HG03558 (cell line): ENCODE results near the gene CLEC16A.

ENCODE experiments used
- ATAC-seq: cut with Tn5 transposase; IDR thresholded peaks from one replicate; pipeline ENCODE4 v1.9.1; 2021; ENCODE audit warnings: moderate number of reproducible peaks; ENCODE audit not compliant: unreplicated experiment; ENCODE audit errors: extremely low read depth

The CLEC16A gene

DNA sequence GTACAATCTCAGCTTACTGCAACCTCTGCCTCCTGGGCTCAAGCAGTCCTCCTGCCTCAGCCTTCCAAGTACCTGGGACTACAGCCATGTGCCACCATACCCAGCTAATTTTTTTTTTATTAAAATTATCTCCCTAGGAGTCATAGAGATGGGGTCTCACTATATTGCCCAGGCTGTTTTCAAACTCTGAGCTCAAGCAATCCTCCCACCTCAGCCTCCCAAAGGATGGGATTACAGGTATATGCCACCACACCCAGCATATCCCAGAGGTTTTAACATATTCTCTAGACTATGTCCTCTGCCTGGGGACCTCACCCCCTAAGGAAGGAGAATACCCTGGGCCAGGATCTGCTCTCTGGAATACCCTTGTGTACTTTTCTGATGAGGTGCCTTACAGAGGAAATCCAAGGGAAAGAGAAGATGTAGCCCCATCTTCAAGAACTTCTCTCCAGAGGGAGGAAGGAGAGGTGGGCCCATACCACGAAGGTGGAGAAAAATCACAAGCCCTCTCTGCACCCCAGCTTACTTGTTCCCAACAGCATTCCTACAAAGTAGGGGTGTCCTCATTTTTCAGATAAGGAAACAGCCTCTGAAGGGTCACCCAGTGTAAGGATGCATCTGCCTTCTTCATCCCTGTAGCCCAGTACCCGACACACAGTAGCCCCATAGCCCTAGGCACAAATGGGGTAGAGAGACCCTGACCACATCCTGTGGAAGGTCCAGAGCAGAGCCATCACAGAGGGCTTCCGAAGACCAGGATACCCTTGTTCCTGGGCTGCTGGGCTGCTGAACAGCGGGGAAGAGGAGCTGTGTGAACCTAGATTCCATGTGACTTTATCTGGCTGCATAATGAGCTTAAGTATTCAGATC is 160.0 kb downstream of the CLEC16A start:
- ATAC-seq, result no peak

DNA sequence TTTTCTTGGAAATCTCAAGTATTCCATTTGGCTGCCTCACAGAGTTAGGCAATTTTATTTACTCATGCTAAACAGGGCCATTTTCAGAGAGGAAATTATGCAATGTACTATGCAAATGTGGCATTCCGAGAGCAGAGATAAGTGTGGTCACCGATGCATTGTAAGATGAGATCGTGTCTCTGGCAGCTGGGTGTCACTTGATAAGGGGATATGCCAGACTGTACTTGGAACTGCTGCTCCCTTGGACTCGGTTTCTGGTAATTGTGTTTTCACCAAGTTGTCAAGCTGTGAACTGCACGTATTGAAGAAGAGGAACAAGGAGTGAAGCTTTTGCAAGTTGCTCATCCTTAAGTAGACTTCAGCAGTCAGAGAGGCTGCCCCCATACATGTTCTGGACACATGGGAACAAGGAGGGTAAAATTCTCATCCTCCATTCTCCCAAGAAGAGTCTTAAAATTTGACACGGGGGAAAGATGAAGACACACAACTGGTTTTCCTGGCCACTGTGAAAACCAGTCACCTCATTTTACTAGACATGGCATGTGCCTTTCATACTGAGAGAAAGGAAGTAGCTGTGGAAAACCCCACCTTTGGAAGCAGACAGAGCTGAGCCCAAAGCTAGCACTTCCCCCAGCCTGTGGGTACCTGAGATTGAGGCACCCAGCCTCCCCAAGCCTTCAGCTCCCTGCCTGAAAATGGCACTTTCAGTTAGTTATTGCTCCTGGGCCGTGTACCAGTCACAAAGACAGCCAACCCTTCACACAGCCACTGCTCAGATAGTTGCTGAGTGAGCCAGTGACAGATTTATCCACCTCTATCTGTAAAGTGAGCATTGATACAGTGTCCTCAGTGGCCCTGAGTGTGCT is 160.9 kb downstream of the CLEC16A start:
- no peak for ATAC-seq

- ATAC-seq, result no peak
Measured at GRCh38 chr16:11106726-11107125, 162.4 kb downstream of the CLEC16A start.

DNA sequence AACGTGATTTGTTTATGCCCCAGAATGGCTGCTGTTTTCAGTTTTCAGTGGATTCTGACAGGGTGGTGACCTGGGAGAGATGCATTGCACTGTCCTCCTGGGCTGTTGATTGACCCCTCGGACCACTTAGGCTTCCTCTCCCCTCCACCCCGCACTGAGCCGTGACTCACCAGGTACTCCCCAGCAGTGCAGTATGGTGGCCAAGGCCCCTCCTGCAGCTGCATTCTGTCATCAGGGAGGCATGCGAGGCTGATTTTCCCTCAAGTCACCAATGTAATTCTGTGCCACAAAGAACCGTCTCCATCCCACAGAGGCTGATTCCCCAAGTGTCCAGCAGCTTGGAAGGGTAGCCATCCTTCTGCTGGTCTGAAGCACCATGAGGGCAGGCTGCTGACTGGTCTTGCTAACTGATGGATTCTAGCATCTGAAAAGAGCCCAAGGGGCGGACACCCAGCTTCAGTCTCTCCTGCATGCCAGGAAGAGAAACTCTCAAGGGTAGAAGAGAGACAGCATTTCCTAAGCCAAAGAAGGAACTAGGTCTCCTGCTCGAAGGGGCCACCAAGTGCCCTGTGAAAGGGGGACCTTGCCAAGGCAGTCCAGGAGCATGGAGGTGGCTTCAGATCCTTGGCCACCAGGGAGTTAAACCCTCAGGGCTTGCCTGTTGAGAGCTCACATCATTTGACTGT is 163.6 kb downstream of the CLEC16A start:
- no peak for ATAC-seq

GRCh38 chr16:11108466-11108805 is 164.1 kb downstream of the CLEC16A start:
- no peak for ATAC-seq

GRCh38 chr16:11109566-11109965 is 165.2 kb downstream of the CLEC16A start:
- no peak for ATAC-seq

- ATAC-seq, result no peak
Measured at GRCh38 chr16:11111150-11111549, 166.8 kb downstream of the CLEC16A start.

GRCh38 chr16:11111856-11112634 is 167.7 kb downstream of the CLEC16A start:
- no peak for ATAC-seq

GRCh38 chr16:11112723-11113348 is 168.5 kb downstream of the CLEC16A start:
- no peak for ATAC-seq

GRCh38 chr16:11114366-11115164 is 170.2 kb downstream of the CLEC16A start:
- no peak for ATAC-seq

DNA sequence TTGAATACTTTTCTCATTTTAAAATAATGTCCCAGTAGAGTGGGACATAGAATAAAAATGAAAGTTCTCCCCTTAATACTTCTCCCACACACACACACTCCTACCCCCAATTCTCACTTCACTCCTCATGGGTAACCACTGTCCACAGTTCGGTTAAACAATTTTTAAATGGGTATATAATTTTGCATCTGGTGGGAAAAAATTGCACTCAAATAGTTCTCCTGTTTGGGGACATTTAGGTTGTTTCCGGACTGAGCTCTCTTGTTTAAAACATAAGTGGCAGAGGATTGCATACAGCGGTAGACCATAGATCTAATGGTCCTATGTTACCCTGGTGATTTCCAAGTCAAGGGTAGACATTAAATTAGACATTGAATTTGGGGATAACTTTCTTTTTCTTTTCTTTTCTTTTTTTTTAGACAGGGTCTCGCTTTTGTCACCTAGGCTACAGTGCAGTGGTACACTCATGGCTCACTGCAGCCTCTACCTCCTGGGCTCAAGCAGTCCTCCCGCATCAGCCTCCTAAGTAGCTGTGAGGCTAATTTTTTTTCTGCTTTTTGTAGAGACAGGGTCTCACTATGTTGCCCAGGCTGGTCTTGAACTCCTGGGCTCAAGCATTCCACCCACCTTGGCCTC is 173.3 kb downstream of the CLEC16A start:
- no peak for ATAC-seq

GRCh38 chr16:11118479-11118878 is 174.1 kb downstream of the CLEC16A start:
- ATAC-seq, result no peak

DNA sequence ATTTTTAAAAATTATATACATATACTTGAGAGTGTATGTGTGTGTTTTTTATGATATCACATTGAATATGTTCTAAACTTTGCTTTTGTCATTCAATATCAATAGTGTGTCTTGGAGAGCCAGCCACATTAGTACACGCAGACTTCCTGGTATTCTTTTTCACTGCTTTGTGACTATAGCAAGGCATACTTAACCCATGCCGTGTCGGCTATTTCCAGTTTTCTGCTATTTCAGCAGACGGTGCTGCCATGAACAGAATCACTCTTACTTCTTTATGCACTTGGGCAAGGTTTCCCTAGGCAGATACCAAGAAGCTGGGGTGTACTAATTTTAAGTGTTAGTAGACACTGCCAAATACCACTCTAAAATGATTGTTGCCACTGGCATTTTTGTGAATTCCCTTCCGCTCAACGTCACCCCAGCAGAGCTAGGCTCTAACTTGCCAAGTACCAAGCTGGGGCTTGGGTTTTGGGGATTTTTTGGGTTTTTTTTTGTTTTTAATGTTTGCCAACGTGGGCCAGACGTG is 176.8 kb downstream of the CLEC16A start:
- ATAC-seq, result no peak

- no peak for ATAC-seq
Measured at GRCh38 chr16:11121914-11122692, 177.7 kb downstream of the CLEC16A start.

DNA sequence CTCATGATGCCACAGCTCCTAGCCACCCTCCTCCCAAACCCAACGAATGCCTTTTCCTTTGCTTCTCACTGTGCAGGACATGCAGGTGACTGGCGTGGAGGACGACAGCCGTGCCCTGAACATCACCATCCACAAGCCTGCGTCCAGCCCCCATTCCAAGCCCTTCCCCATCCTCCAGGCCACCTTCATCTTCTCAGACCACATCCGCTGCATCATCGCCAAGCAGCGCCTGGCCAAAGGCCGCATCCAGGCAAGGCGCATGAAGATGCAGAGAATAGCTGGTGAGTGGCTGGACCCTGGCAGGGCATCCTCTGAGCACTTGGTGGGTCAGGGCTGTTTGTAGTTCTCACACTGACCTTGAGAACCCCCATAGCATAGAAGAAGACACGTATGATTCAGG is 179.3 kb downstream of the CLEC16A start:
- ATAC-seq, result no peak

DNA sequence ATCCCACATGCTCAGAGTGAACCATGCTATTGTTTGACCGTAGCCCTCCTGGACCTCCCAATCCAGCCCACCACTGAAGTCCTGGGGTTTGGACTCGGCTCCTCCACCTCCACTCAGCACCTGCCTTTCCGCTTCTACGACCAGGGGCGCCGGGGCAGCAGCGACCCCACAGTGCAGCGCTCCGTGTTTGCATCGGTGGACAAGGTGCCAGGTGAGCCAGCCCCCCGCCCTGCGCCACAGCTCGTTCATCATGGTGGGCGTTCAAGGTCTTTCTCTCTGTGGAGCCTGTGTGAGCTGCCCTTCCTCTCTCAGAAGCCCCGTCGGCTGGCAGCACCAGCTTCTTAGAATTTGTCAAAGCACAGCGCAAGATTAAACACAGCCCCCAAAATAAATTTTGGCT is 181.6 kb downstream of the CLEC16A start:
- ATAC-seq, result no peak

DNA sequence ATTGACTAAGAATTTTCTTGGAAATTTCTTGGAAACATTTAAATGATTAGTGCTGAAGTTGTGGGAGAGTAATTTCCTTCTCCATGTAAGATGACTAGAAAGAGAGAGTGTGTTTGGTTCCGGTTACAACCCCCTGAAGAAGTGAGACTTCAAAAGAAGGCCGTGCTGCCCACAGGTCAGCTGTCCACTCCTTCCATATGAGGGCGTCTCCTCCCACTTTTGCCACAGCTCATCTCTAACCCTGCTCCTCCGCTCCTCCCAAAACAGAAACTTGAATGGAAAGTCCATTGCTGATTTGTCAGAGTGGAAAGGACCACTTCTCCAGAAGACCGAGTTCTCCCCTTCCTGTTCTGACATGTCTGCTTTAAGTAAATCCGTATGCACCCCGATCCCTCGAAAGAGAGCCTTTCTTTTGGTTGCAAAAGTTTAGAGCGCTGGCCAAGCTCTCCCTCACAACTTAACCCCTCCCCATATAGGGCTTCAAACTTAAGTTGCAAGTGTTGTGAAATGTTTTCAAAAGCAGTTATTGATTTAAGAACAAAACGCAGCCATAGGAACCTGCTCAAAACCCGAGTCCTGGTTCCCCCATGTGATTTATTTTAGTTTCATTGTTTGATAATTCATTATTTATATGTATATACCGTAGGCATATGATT is 182.2 kb downstream of the CLEC16A start:
- no peak for ATAC-seq
